Neural crest cell (in vitro differentiated cells): ENCODE data around the gene SLC25A3. TPM values are rescaled to one million over a fixed set of nuclear protein-coding genes. Genes with fewer than 3 reads are reported as not detected.

Experiments used
- DNase-seq: peaks from one replicate; pipeline ENCODE4 v3.0.0; 2021; ENCODE audit warnings: low read depth, mixed read lengths, low spot score
- H3K27ac Mint-ChIP-seq: one replicate; pipeline ENCODE4 v1.8.0; 2021; ENCODE audit warnings: mild to moderate bottlenecking, mixed read lengths; ENCODE audit not compliant: unreplicated experiment
- H3K27me3 Mint-ChIP-seq: 2 replicates; pipeline ENCODE4 v1.8.0; 2021; ENCODE audit warnings: low read depth, mild to moderate bottlenecking, mixed read lengths
- H3K36me3 Mint-ChIP-seq: 2 replicates; pipeline ENCODE4 v1.8.0; 2021; ENCODE audit warnings: low read depth, mild to moderate bottlenecking, mixed read lengths
- H3K4me1 Mint-ChIP-seq: 2 replicates; pipeline ENCODE4 v1.8.0; 2021; ENCODE audit warnings: mixed read lengths
- H3K4me3 Mint-ChIP-seq: one replicate; pipeline ENCODE4 v1.8.0; 2021; ENCODE audit warnings: mild to moderate bottlenecking, mixed read lengths
- H3K9me3 Mint-ChIP-seq: 2 replicates; pipeline ENCODE4 v1.8.0; 2021; ENCODE audit warnings: mixed read lengths
- CTCF ChIP-seq: fragments of 200-600 bp; sonication (generic); conservative IDR thresholded peaks from 2 replicates; pipeline ENCODE4 v1.5.0; 2021; ENCODE audit warnings: antibody characterized with exemption, mild to moderate bottlenecking
- total RNA-seq: library from RNA; stranded (reverse); gene quantifications from 2 replicates; pipeline ENCODE4 v1.2.1, GENCODE V29; 2021

SLC25A3 gene
- total RNA-seq, 1 donor from 2014 or later: 856 TPM

- no peak for DNase-seq
- Mint-ChIP-seq H3K4me3 (peak overlapping the region; percentile 97), H3K9me3 (no peaks in the 10 kb centered on the region), H3K4me1 (peaks cover 21% of the 10 kb centered on the region), H3K27ac (no peak overlapping the region), H3K36me3 (peaks cover 7% of the 10 kb centered on the region), H3K27me3 (no peaks in the 10 kb centered on the region)
- peak; percentile 44 for TF ChIP-seq CTCF
Observed at GRCh38 chr12:98646294-98647090, 53.0 kb downstream of the SLC25A3 start.

GRCh38 chr12:98651328-98651727 is 57.8 kb downstream of the SLC25A3 start:
- no peaks in the 10 kb centered on the region for H3K27me3 Mint-ChIP-seq
- no peak overlapping the region for H3K4me3 Mint-ChIP-seq
- TF ChIP-seq CTCF: no peak
- peaks cover 15% of the 10 kb centered on the region for H3K4me1 Mint-ChIP-seq
- H3K27ac Mint-ChIP-seq: no peak overlapping the region
- no peaks in the 10 kb centered on the region for H3K9me3 Mint-ChIP-seq
- DNase-seq: no peak
- peaks cover 7% of the 10 kb centered on the region for H3K36me3 Mint-ChIP-seq

- H3K27me3 Mint-ChIP-seq: no peaks in the 10 kb centered on the region
- TF ChIP-seq CTCF: peak; percentile 84
- peaks cover 11% of the 10 kb centered on the region for H3K36me3 Mint-ChIP-seq
- H3K4me3 Mint-ChIP-seq: peak overlapping the region; percentile 48
- DNase-seq: no peak
- no peak overlapping the region for H3K27ac Mint-ChIP-seq
- H3K4me1 Mint-ChIP-seq: peaks cover 4% of the 10 kb centered on the region
- no peaks in the 10 kb centered on the region for H3K9me3 Mint-ChIP-seq
Observed at GRCh38 chr12:98653866-98654493, 60.5 kb downstream of the SLC25A3 start.

Other genes with a start within 250 kb of the SLC25A3 start
- gene TMPO, start 78.1 kb upstream of the SLC25A3 start, total RNA-seq: 295 and 305 TPM in 2 replicates
- gene IKBIP, start 51.1 kb downstream of the SLC25A3 start, total RNA-seq: 20.2 and 21.4 TPM in 2 replicates
- 29.2 and 29.6 TPM in 2 replicates for gene APAF1, start 51.6 kb downstream of the SLC25A3 start, total RNA-seq